SK-N-MC (cell line): ENCODE results near the gene LCN10.
"Not testable (repeated sequence)": the region's sequence is repeated elsewhere in the genome, so short reads cannot be mapped to it uniquely, and the experiment has no call there.

ENCODE experiments used
- FOXP2 ChIP-seq: optimal IDR thresholded peaks from 2 replicates; pipeline ENCODE3; 2011; ENCODE audit warnings: mild to moderate bottlenecking, moderate library complexity; ENCODE audit not compliant: insufficient read depth; ENCODE audit errors: extremely low read length, control extremely low read depth
- POLR2AphosphoS5 ChIP-seq: IDR thresholded peaks from 2 replicates; pipeline ENCODE4 v1.6.1; 2012; ENCODE audit warnings: mild to moderate bottlenecking, low read depth, low read length, borderline replicate concordance

- TF ChIP-seq POLR2AphosphoS5, FOXP2: not testable (repeated sequence)
These were observed 46.1 kb upstream of the LCN10 start for GRCh38 chr9:136788644-136789522.
